Gastrocnemius medialis (tissue), 4 donors: Measurements from ENCODE around the gene RB1. TPM values are rescaled to one million over a fixed set of nuclear protein-coding genes. Genes with fewer than 3 reads are reported as not detected.

Source experiments
- ATAC-seq, 2 donors: fragments of 150-250 bp; one replicate each; pipeline ENCODE4 v1.9.1; 2016
- DNase-seq, 2 donors: peaks; one replicate each; pipeline ENCODE4 v3.0.0-alpha.2; 2019
- H3K27ac ChIP-seq, 4 donors: fragments of 200-600 bp; sonication (generic); 1 replicate in 1 of 4; 2 replicates in 3 of 4; pipeline ENCODE4 v1.5.1; 2016 to 2018; ENCODE audit warnings: mild to moderate bottlenecking in 2 of 4, moderate library complexity in 1 of 4
- H3K27me3 ChIP-seq, 3 donors: fragments of 200-600 bp; sonication (generic) in 2 of 3; 1 replicate in 1 of 3; 2 replicates in 2 of 3; pipeline versions ENCODE4 v1.5.1 to v1.6.0; 2016 to 2019; ENCODE audit warnings: mild to moderate bottlenecking in 1 of 3, moderate library complexity in 1 of 3
- H3K36me3 ChIP-seq, 2 donors: fragments of 200-600 bp; sonication (generic) in 1 of 2; one replicate each; pipeline ENCODE4 v1.5.1; 2017 to 2018
- H3K4me1 ChIP-seq, 2 donors: fragments of 200-600 bp; sonication (generic) in 1 of 2; one replicate each; pipeline ENCODE4 v1.5.1; 2016 to 2017; ENCODE audit warnings: mild to moderate bottlenecking in 2 of 2
- H3K4me3 ChIP-seq, 4 donors: fragments of 200-600 bp; sonication (generic) in 3 of 4; 1 replicate in 1 of 4; 2 replicates in 3 of 4; pipeline ENCODE4 v1.5.1; 2016 to 2019; ENCODE audit warnings: mild to moderate bottlenecking in 2 of 4
- H3K9me3 ChIP-seq, 3 donors: fragments of 200-600 bp; sonication (generic) in 2 of 3; 1 replicate in 1 of 3; 2 replicates in 2 of 3; pipeline ENCODE4 v1.5.1; 2016 to 2019
- CTCF ChIP-seq, 5 experiments: fragments of 450-650 bp in 3 of 5; fragments of 200-600 bp in 2 of 5; sonication (generic) in 2 of 5; IDR thresholded peaks in 4 of 5; conservative IDR thresholded peaks in 1 of 5; 1 replicate in 4 of 5; 2 replicates in 1 of 5; pipeline ENCODE4 v1.5.1; 2016 to 2019; ENCODE audit warnings: antibody characterized with exemption in 5 of 5, mild to moderate bottlenecking in 3 of 5, moderate library complexity in 3 of 5
- POLR2A ChIP-seq, 2 donors: fragments of 450-650 bp; IDR thresholded peaks; one replicate each; pipeline ENCODE4 v1.6.1; 2017; ENCODE audit warnings: antibody characterized with exemption in 2 of 2, mild to moderate bottlenecking in 2 of 2, moderate library complexity in 2 of 2
- in situ Hi-C, 4 donors: fragments of 200-750 bp; cut with MboI; loops; one replicate each; pipeline versions ENCODE4 v1.15.0 to v1.8.0; 2017; ENCODE audit warnings: low sequenced_read_pairs in 4 of 4
- intact Hi-C: fragments of 100-400 bp; cut with DNase I; formaldehyde crosslinking; loops from one replicate; pipeline ENCODE4 v1.15.1; 2023; ENCODE audit warnings: low total_unique reads
- total RNA-seq, 4 donors: library from RNA; depleted of rRNA; stranded (reverse); fragments of >200 nt; gene quantifications; one replicate each; pipeline versions ENCODE4 v1.1.0 to v1.2.3, GENCODE V29; 2016

The RB1 gene
- total RNA-seq, 4 donors from 2014 or later: 29.3 to 45.6 (median 33.2) TPM

DNA sequence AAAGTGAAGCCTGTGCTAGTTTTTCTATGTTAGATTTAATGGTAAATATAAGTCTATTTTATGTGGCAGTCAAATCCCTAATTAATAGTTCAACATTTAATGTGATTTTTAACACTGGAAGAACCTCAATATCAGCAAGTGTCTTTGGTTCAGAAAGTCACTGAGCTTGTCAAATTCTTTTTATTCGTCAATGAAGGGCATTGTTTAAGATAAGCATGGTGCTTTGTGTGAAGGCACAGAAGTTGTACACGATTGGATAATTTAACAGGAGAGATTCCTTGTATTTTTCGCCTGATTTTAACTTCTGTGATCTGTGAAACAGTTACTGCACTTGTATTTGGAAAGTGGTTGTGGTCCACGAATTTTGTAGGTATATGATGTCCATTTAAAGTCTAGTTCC is 30.2 kb upstream of the RB1 start:
- no peak for TF ChIP-seq CTCF (IDR thresholded peaks at IDR 0.05 in 4 of 5, conservative IDR thresholded peaks at IDR 0.05 in 1 of 5)
- TF ChIP-seq POLR2A (IDR thresholded peaks at IDR 0.05): no peak
- intact Hi-C loops: no loop called here
- DNase-seq (no peak), ATAC-seq (no peak)
- Histone ChIP-seq H3K36me3 (no peaks in the 10 kb centered on the region), H3K9me3 (no peaks in the 10 kb centered on the region), H3K4me3 (no peak overlapping the region), H3K4me1 (peaks cover 0 to 6% of the 10 kb centered on the region in 2 donors), H3K27me3 (no peaks in the 10 kb centered on the region), H3K27ac (no peak overlapping the region)
- in situ Hi-C loops: no loop called here

- no peaks in the 10 kb centered on the region for H3K4me1 ChIP-seq
- no peaks in the 10 kb centered on the region for H3K36me3 ChIP-seq
- no peaks in the 10 kb centered on the region for H3K9me3 ChIP-seq
- TF ChIP-seq CTCF (IDR thresholded peaks at IDR 0.05 in 4 of 5, conservative IDR thresholded peaks at IDR 0.05 in 1 of 5) (no peak), POLR2A (IDR thresholded peaks at IDR 0.05) (no peak)
- in situ Hi-C loops (no loop called here), intact Hi-C loops (no loop called here)
- ATAC-seq (no peak), DNase-seq (no peak)
- no peaks in the 10 kb centered on the region for H3K27me3 ChIP-seq
- no peak overlapping the region for H3K27ac ChIP-seq
- H3K4me3 ChIP-seq: no peak overlapping the region
Measured at GRCh38 chr13:48275507-48275906, 28.0 kb upstream of the RB1 start.

DNA sequence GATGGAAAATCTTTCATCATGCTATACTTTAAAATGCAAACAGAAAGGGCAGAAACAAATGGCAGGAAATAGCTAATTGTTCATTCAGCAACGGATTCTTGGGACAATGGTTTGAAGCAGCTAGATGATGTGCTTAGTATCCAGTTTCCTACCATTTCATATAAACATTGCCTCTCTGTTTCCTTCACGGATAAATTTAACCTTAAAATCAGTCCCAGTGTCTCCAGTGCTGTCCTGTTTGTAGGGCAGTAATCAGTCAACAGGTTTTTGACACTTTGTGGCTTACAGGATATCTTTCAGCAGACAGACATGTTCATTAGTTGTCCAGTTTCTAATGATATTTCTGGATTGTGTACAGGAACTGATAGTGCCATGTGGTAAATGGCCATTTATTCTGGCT is 24.7 kb upstream of the RB1 start:
- no peak for TF ChIP-seq POLR2A (IDR thresholded peaks at IDR 0.05)
- no peak for TF ChIP-seq CTCF (IDR thresholded peaks at IDR 0.05 in 4 of 5, conservative IDR thresholded peaks at IDR 0.05 in 1 of 5)
- no peaks in the 10 kb centered on the region for H3K4me1 ChIP-seq
- intact Hi-C loops: no loop called here
- no peaks in the 10 kb centered on the region for H3K36me3 ChIP-seq
- no peak overlapping the region for H3K27ac ChIP-seq
- in situ Hi-C loops: no loop called here
- no peak for DNase-seq
- no peak for ATAC-seq
- H3K27me3 ChIP-seq: no peaks in the 10 kb centered on the region
- H3K9me3 ChIP-seq: no peaks in the 10 kb centered on the region
- H3K4me3 ChIP-seq: no peak overlapping the region

- Histone ChIP-seq H3K36me3 (no peaks in the 10 kb centered on the region), H3K4me3 (no peak overlapping the region), H3K4me1 (no peaks in the 10 kb centered on the region), H3K9me3 (no peaks in the 10 kb centered on the region), H3K27ac (no peak overlapping the region), H3K27me3 (no peaks in the 10 kb centered on the region)
- no peak for DNase-seq
- no peak for TF ChIP-seq POLR2A (IDR thresholded peaks at IDR 0.05)
- TF ChIP-seq CTCF (IDR thresholded peaks at IDR 0.05 in 4 of 5, conservative IDR thresholded peaks at IDR 0.05 in 1 of 5): no peak
- intact Hi-C loops: no loop called here
- no peak for ATAC-seq
- in situ Hi-C loops: no loop called here
Measured at GRCh38 chr13:48281556-48281955, 22.0 kb upstream of the RB1 start.

DNA sequence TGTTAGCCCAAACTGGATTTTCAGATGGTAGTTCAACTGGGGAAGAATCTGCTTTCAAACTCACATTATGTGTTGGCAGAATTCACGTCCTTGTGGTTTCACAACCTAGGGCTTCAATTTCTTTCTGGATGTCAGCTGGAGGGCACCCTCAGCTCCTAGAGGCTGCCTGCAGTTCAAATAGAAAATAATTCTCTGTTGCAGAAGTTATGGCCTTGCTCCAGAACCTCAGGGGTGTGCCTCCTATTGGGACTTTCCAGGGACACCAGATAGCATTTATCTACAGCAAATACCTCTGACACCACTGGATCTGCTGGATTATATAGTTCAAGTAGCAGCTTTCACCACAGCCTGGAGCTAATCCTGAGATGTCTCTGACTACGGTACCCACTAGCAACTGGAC is 11.8 kb upstream of the RB1 start:
- Histone ChIP-seq H3K27me3 (no peaks in the 10 kb centered on the region), H3K4me3 (no peak overlapping the region), H3K27ac (no peak overlapping the region), H3K36me3 (no peaks in the 10 kb centered on the region), H3K4me1 (no peaks in the 10 kb centered on the region), H3K9me3 (no peaks in the 10 kb centered on the region)
- no peak for DNase-seq
- ATAC-seq: peak; percentile 45 to 69
- intact Hi-C loops (no loop called here), in situ Hi-C loops (no loop called here)
- no peak for TF ChIP-seq CTCF (IDR thresholded peaks at IDR 0.05 in 4 of 5, conservative IDR thresholded peaks at IDR 0.05 in 1 of 5)
